Measurements from ENCODE around the gene B4GALNT1. TPM values are rescaled to one million over a fixed set of nuclear protein-coding genes. Genes with fewer than 3 reads are reported as not detected.

Gene B4GALNT1
- polyA plus RNA-seq, 4 donors, result 0.79 to 6.1 (median 0.93) TPM

- DNase-seq (ENCODE audit: low read depth in 4 of 4, low spot score in 3 of 4), result no peak
Measured at GRCh38 chr12:57609781-57610553, 23.0 kb downstream of the B4GALNT1 start.

DNA sequence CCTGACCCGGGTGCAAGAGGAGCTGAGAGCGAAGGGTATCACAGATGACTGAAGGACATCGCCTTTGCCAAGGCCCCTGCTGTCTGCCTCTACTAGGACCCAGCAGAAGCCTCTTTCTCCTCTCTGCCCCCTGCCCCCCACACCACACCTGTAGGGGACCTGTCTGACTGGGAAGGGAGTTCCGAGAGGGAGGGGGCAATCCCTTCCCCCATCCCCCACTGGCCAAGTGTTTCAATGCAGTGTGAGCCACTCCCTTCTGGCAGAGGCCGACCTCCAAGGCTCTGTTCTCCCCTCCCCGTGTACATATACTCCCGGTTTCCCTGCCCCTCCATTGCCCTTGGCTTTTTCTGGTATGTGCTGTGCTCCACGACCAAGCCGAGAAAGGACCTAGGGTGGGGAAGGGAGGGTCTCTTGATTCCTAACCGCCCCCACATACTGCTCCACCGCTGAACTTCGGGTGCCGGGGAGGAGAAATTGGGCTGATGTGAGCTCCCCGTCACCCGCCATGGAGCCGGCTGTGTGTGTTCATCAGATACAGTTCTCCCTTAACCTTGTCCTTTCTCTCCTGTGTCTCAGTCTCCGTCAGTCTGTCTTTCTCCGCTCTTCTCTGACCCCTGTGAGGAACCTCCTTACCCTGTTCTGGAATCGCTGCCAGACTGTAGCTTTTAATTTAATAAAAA, 23.8 kb downstream of the B4GALNT1 start:
- DNase-seq (ENCODE audit: low read depth in 4 of 4, low spot score in 3 of 4), result no peak

- no peak for DNase-seq (ENCODE audit: low read depth in 4 of 4, low spot score in 3 of 4)
Measured at GRCh38 chr12:57607958-57608663, 24.9 kb downstream of the B4GALNT1 start.

DNA sequence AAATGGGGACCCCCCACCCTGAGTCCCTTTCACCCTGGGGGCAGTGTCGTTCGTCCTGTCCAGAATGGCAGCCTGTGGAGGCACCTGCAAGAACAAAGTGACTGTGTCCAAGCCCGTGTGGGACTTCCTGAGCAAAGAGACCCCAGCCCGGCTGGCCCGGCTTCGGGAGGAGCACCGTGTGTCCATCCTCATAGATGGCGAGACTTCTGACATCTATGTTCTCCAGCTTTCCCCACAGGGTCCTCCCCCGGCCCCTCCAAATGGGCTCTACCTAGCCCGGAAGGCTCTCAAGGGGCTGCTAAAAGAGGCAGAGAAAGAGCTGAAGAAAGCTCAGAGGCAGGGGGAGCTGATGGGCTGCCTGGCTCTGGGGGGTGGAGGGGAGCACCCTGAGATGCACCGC, 26.2 kb downstream of the B4GALNT1 start:
- DNase-seq (ENCODE audit: low read depth in 4 of 4, low spot score in 3 of 4), result no peak

GRCh38 chr12:57606399-57606798, 26.6 kb downstream of the B4GALNT1 start:
- no peak for DNase-seq (ENCODE audit: low read depth in 4 of 4, low spot score in 3 of 4)

DNA sequence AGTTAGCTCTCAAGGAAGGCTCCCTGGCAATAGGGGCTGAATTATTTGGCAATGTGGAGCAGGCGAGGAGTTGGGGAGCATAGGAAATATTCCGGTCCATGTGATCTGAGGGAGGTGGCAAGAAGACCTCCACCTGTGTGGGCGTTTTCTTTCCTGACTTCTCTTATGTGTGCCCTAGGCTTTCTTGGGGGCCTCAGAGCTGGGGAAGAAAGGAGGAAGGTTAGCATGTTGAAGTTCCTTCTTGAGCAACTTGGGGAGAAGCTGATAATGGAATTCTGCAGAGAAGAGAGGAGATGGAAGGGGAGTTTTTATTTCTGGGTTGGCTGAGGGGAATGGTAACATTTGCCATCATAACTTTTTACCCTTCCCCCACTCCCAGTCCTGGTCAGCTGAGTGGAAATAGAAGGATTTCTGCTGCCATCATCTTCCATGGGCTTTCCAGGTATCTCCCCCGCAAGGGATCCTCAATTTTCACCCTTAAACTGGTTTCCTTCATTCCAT, 27.1 kb downstream of the B4GALNT1 start:
- no peak for DNase-seq (ENCODE audit: low read depth in 4 of 4, low spot score in 3 of 4)

GRCh38 chr12:57604992-57605810, 27.8 kb downstream of the B4GALNT1 start:
- DNase-seq (ENCODE audit: low read depth in 4 of 4, low spot score in 3 of 4), result no peak

DNA sequence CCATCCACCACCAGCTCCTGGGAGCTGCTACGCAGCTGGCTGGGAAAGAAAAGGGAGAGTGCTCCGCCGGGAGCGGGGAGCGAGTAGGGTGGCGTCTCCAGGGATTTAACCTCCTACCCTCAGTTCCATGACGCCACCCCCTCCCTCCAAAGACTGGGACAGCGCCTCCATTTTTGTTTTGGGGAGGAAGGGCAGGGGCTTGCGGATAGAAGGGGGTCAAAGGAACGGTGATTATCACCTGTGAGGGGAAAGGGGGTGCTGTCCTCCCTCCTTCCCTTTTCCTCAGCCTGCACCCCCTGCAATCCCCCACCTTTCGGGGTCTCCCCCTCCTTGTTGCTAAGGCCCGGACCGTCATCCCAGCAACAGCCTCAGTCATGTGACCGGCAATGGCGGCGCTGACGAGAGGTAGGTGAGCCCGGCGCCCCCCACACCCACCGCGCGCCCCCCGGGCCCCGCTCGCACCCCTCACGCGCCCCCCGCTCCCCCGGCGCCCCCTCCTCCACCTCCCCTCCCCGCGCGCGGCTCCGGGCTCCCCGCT, 28.5 kb downstream of the B4GALNT1 start, which contains the start of gene DTX3:
Gene DTX3 (plus strand): TSS at position 371 of the 538 bp plus-strand sequence. CDS start 1,694 bp downstream, outside the sequence.
- no peak for DNase-seq (ENCODE audit: low read depth in 4 of 4, low spot score in 3 of 4)

DNA sequence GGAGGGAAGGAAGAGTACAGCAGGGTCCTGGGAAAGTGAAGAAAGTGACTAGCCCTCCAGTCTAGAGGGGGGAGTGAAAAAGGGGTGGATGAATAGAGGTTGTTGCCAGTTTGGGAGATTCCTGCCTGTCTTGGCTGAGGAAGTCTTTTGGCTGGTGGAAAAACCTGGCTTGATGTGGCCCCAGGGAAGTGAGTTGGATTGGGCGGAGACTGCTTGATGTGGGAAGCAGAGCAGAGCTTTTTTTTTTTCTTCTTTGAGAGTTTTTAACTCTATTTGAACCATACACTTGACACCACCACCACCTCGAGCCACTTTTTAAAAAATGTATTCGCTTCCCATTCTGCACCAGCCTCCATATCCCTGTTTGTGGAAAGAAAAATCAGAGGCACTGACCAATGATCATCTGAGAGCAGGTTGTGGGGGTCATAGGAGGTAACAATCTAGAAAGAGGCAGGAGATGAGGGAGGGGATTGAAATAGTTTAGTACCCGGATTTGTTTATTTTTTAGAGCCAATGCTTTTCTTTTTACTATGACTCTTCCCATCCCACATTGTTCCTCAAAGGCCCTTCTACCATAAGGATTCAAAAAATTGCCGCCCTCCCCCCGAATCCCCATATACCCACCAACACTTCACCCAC, 29.1 kb downstream of the B4GALNT1 start:
- peak in 1 of 4 donors; percentile 63 for DNase-seq (ENCODE audit: low read depth in 4 of 4, low spot score in 3 of 4)

- DNase-seq (ENCODE audit: low read depth in 4 of 4, low spot score in 3 of 4), result no peak
Measured at GRCh38 chr12:57603324-57603723, 29.7 kb downstream of the B4GALNT1 start.

DNA sequence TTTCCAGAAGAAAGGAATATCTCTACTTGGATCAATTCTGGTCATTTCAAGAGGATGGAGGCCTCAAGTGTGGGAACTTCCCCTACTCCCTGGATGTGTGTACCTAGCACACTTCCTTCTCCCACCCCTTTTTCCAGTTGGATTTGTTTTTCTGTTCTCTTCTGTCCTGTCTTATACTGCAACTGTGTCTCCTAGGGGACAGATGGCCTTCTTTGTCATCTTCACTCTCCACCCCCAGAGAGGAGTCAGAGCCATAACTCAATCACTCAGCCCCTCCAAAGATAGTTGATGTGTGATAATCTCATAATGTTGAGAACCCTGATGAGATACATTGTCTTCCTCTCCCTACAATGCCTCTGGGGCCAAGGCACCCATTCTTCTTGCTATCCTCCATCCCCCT, 30.5 kb downstream of the B4GALNT1 start:
- DNase-seq (ENCODE audit: low read depth in 4 of 4, low spot score in 3 of 4), result no peak

DNA sequence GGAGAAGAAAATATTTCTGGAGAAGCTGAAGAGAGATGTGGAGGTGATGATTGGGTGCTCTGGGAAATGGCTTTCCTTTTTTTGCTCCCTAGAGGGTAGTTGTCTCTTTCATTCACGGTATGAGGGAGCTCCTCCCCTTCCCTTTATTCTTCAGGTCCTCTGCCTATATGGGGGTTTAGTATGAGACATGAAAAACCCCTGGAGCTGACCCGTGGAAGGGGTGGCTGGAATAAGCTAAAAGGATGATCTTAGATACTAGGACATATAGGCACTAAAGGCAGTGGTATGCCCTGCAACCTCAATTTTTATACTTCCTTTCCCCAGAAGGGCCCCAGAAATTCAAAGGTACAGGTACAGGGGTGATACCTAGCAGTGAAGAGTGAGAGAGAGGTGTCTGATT, 32.6 kb downstream of the B4GALNT1 start:
- no peak for DNase-seq (ENCODE audit: low read depth in 4 of 4, low spot score in 3 of 4)

GRCh38 chr12:57593187-57593586, 39.8 kb downstream of the B4GALNT1 start:
- no peak for DNase-seq (ENCODE audit: low read depth in 4 of 4, low spot score in 3 of 4)

DNA sequence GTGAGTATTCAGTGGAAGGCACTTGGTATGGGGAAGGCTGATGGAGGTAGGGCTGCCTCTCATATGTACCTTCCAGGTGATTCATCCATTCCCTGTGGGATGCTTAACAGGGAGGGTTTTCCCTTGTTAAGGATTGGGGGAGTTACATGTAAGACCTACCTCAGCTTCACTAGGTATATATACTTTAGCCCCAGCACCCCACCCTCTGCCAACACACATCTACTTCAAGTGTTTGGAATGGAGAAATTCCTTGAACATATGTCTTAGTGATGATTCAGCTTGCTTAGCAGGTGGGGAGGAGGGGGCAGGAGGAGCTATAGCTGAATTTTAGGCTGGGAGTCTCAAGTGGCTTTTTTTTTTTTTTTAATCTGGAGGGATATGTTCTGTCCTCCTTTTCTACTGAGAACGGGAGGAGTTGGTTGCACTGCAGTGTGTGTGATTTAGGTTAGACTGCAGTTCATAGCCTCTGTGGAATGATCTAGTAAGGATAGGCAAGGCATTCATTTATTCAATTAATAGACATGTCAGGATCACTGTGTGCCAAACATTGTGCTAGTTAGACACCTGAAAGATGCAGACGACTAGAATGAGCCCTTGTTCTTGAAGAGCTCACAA, 40.3 kb downstream of the B4GALNT1 start:
- no peak for DNase-seq (ENCODE audit: low read depth in 4 of 4, low spot score in 3 of 4)

DNA sequence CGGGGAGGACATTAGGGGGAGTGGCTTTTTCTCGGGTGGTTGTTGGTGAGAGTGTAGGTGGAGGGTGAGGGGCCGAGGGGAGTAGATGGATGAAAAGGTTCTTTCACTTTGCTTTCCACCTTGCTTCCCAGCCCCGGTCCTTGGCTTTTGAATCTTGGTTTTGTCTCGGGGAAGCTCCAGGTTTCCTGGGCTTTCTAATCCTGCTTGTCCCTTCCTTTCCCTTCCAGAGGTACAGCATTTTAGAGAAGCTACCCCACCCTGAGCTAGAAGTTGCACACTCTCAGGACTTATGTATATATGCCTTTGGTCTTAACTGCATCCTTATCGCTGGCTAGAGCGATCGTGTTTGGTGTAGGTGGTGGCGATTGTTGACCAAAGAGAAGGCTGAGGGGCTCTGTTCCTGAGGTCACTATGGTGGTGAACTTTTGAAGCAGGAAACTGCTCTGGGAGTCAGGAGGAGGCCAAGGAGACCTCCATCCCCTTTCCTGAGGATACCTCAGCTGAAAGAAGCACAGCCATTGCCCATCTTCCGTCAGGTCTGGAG, 41.1 kb downstream of the B4GALNT1 start:
- no peak for DNase-seq (ENCODE audit: low read depth in 4 of 4, low spot score in 3 of 4)

- DNase-seq (ENCODE audit: low read depth in 4 of 4, low spot score in 3 of 4), result peak in 1 of 4 donors; percentile 69
Measured at GRCh38 chr12:57590864-57591781, 41.9 kb downstream of the B4GALNT1 start, which contains the start of gene PIP4K2C. PIP4K2C (plus strand) TSS chr12:57591192; CDS start chr12:57591290, 98 bp downstream.

DNA sequence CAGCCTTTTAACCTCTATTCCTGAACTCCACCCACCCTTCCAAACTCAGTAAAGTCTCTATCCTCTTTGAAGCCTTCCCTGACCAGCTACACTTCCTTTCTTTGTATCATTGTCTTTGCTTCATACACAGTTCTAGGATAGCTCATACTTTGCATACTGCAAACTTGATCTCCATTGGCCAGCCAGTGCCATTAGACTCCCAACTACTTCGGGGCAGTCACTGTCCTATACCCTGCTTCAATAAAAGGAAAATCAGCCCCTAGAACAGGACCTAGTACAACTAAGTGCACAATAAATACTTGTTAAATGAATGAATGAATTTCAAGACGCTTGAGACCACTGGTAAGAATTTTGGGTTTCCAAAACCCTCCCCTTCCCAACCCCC, 42.5 kb downstream of the B4GALNT1 start:
- no peak for DNase-seq (ENCODE audit: low read depth in 4 of 4, low spot score in 3 of 4)
